RWPE1 (cell line): ENCODE results near the gene MYL10.

Experiments used
- CTCF ChIA-PET: fragments of 350-600 bp; sonication (Branson Sonifier 250); formaldehyde crosslinking; extraction: SDS; loops from one replicate; lab custom pipeline; 2021; lab: Yijun Ruan, JAX
- POLR2A ChIA-PET: fragments of 400-600 bp; formaldehyde crosslinking; extraction: SDS; loops from one replicate; lab custom pipeline; 2020; ENCODE audit warnings: antibody characterized with exemption; ENCODE audit not compliant: low non-redundant PET; lab: Yijun Ruan, JAX
- DNase-seq: peaks from one replicate; pipeline ENCODE4 v3.0.0; 2012; ENCODE audit warnings: low spot score
- H3K27ac ChIP-seq: fragments of 450-650 bp; 2 replicates; pipeline ENCODE4 v1.5.1; 2017
- CTCF ChIP-seq: fragments of 450-650 bp; conservative IDR thresholded peaks from 2 replicates; pipeline ENCODE4 v1.5.1; 2017; ENCODE audit warnings: low read depth, mild to moderate bottlenecking

The MYL10 gene

GRCh38 chr7:101596898-101597297 is 32.2 kb downstream of the MYL10 start:
- no peak for DNase-seq
- H3K27ac ChIP-seq, result no peak overlapping the region
- ChIA-PET POLR2A (no interaction called here), CTCF (no interaction called here)
- TF ChIP-seq CTCF, result no peak

DNA sequence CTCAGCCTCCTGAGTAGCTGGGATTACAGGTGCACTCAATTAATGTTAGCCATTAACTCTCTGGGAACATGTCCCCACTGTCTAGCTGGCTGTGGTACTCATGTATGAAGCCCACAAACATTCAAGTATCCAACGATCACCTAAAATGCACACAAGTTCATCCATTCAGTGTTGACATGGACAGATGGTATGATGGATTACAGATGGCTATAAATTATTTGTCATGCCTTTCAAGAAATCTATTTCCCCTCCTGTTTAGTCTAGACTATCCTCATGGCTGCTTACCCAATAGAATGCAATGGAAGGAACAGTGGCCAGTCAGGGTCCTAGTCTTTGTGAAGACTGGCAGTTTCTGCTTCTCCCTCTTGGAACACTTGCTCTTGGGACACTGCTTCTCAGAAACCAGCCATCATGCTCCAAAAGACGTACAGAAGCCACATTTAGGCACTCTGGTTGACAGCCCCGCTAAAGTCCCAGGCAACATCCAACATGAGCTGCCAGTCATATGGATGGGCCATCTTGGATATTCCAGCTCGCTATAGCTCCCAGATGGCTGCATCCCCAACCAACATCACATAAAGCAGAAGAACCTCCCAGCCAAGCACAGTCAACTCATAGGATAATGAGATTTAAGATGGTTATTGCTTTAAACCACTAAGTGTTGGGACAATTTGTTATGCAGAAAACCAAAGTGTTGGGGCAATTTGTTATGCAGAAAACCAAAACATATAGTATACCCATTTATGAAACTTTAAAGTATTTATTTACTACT is 33.1 kb downstream of the MYL10 start:
- no peak for TF ChIP-seq CTCF
- POLR2A ChIA-PET, result no interaction called here
- DNase-seq, result no peak
- H3K27ac ChIP-seq, result no peak overlapping the region
- CTCF ChIA-PET, result interaction anchor here (0.6 kb wide), 1 partner anchor 53 kb away, joined by 3 read pairs; no protein-coding TSS in a partner anchor

DNA sequence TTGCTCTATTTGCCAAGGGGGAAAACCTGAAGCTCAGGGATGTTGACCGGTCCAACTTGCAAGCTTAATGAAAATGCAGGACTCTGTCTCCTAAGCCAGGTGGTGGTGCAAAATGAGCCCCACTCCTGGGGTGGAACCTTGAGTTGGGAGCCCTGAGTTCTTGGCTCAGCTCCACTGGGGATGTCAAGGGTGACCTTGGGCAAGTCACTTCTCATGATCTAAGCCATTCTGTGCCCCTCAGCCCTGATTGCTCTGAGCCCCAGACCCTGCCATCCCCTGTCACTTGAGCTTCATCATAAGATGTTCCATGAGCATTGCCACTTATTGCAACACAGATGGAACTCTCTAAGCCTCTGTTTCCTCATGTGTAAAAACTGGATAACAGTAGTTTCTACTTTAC is 33.9 kb downstream of the MYL10 start:
- CTCF ChIA-PET, result interaction anchor here (0.6 kb wide), 2 partner anchors 52 to 144 kb away, joined by 3 to 4 read pairs; no protein-coding TSS in a partner anchor
- TF ChIP-seq CTCF, result no peak
- H3K27ac ChIP-seq, result no peak overlapping the region
- DNase-seq, result no peak
- POLR2A ChIA-PET, result no interaction called here

DNA sequence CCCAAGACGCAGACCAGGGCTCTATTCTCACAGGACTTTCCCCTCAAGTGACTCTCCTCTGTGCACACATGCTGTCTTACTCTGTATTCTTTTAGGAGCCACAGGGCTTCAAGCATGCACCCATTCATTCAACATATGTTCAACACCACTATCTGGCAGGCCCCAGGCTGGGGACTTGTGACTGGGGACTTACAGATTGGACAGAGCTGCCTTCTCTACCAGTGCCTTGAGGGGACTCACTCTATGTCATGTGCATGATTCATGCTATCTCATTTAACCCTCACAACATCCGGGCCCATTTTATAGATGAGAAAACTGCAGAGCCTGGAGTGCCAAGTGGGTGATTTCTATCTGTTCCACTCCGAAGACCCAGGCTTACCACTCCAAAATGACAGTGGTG is 34.3 kb downstream of the MYL10 start:
- no peak overlapping the region for H3K27ac ChIP-seq
- DNase-seq, result no peak
- ChIA-PET POLR2A (no interaction called here), CTCF (interaction anchor here (0.6 kb wide), 1 partner anchor 143 kb away, joined by 4 read pairs; no protein-coding TSS in a partner anchor)
- no peak for TF ChIP-seq CTCF

DNA sequence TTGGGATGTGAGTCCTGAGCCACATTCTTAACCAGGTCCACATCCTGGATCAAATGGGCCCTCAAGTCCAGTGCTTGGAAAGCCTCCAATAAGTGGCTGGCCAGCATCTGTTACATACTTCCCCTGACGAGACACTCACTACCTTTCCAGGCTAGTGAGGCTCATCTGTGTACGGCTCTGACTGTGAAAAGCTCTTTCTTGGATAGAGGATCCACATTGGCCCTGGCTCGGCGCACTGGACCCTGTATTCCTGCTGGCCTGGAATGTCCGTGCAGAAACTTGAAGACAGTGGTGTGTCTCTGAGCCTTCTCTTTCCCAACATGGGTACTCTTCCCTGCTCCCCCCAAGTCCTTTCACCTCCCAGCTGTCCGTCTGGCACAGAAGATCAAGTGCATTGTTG is 35.5 kb downstream of the MYL10 start:
- no peak for DNase-seq
- CTCF ChIA-PET, result no interaction called here
- no peak for TF ChIP-seq CTCF
- POLR2A ChIA-PET, result no interaction called here
- H3K27ac ChIP-seq, result no peak overlapping the region

GRCh38 chr7:101591504-101591903 is 37.6 kb downstream of the MYL10 start:
- ChIA-PET CTCF (interaction anchor here (0.6 to 0.8 kb wide), 2 partner anchors 11 to 198 kb away, joined by 3 to 5 read pairs; no protein-coding TSS in a partner anchor), POLR2A (no interaction called here)
- no peak overlapping the region for H3K27ac ChIP-seq
- no peak for DNase-seq
- TF ChIP-seq CTCF, result no peak
